IMR-90 (cell line): ENCODE data around the gene SNAP91. TPM values are rescaled to one million over a fixed set of nuclear protein-coding genes. Genes with fewer than 3 reads are reported as not detected.

ENCODE experiments used
- ATAC-seq: fragments of 200-7000 bp; cut with Tn5 transposase; 2 replicates; pipeline ENCODE4 v1.9.1; 2020; ENCODE audit warnings: low read depth, mild to moderate bottlenecking, moderate library complexity
- BruUV-seq: library from RNA; stranded (reverse); fragments of 400-500 nt; replicated peaks from 2 replicates; lab custom pipeline; 2021; lab: Mats Ljungman, UMichigan
- CTCF ChIA-PET: fragments of 300-600 bp; formaldehyde crosslinking; extraction: SDS; loops from one replicate; lab custom pipeline; 2021; ENCODE audit warnings: antibody characterized with exemption; lab: Yijun Ruan, JAX
- POLR2A ChIA-PET: fragments of 300-600 bp; sonication (Branson Sonifier 250); formaldehyde crosslinking; loops from one replicate; lab custom pipeline; 2022; ENCODE audit warnings: antibody characterized with exemption; ENCODE audit not compliant: unreplicated experiment; lab: Charles Lee
- DNase-seq: peaks from one replicate; pipeline ENCODE4 v3.0.0; 2013
- H2AFZ ChIP-seq: replicated peaks from 2 replicates; pipeline ENCODE3; 2013; ENCODE audit warnings: low read length, mild to moderate bottlenecking; ENCODE audit not compliant: poor library complexity
- H2AK5ac ChIP-seq: 2 replicates; pipeline ENCODE4 v1.6.1; 2013; ENCODE audit warnings: low read depth, low read length, inconsistent platforms
- H2AK9ac ChIP-seq: replicated peaks from 2 replicates; pipeline ENCODE3; 2013; ENCODE audit warnings: mild to moderate bottlenecking, low read depth, low read length, moderate library complexity; ENCODE audit not compliant: poor library complexity
- H2BK120ac ChIP-seq: 2 replicates; pipeline ENCODE4 v1.6.1; 2013; ENCODE audit warnings: low read depth, low read length, inconsistent platforms
- H2BK15ac ChIP-seq: 3 replicates; pipeline ENCODE4 v1.6.1; 2013; ENCODE audit warnings: low read depth, low read length, inconsistent platforms
- H2BK20ac ChIP-seq: 2 replicates; pipeline ENCODE4 v1.6.1; 2013; ENCODE audit warnings: low read depth, mild to moderate bottlenecking, inconsistent platforms, low read length, moderate library complexity
- H2BK5ac ChIP-seq: 2 replicates; pipeline ENCODE4 v1.6.1; 2013; ENCODE audit warnings: mild to moderate bottlenecking, low read depth, low read length, inconsistent platforms; ENCODE audit not compliant: poor library complexity, severe bottlenecking
- H3K14ac ChIP-seq: replicated peaks from 2 replicates; pipeline ENCODE4 v1.6.1; 2013; ENCODE audit warnings: low read depth, low read length, inconsistent platforms
- H3K18ac ChIP-seq: 2 replicates; pipeline ENCODE4 v1.6.1; 2013; ENCODE audit warnings: low read depth, low read length, control low read depth
- H3K23ac ChIP-seq: 2 replicates; pipeline ENCODE4 v1.6.1; 2013; ENCODE audit warnings: low read depth, low read length, inconsistent platforms
- H3K27ac ChIP-seq: 2 replicates; pipeline ENCODE4 v1.5.1; 2013; ENCODE audit warnings: mild to moderate bottlenecking, control low read depth, low read length; ENCODE audit not compliant: insufficient read depth
- H3K27me3 ChIP-seq: 2 replicates; pipeline ENCODE4 v1.6.1; 2013; ENCODE audit warnings: low read length; ENCODE audit not compliant: control insufficient read depth, insufficient read depth
- H3K36me3 ChIP-seq: 2 replicates; pipeline ENCODE4 v1.6.1; 2013; ENCODE audit warnings: low read length, mixed read lengths; ENCODE audit not compliant: control insufficient read depth, insufficient read depth
- H3K4ac ChIP-seq: 2 replicates; pipeline ENCODE4 v1.6.1; 2013; ENCODE audit warnings: low read depth, low read length, inconsistent platforms
- H3K4me1 ChIP-seq: 2 replicates; pipeline ENCODE4 v1.6.1; 2013; ENCODE audit warnings: low read length, mixed read lengths; ENCODE audit not compliant: control insufficient read depth, insufficient read depth
- H3K4me2 ChIP-seq: 2 replicates; pipeline ENCODE4 v1.6.1; 2013; ENCODE audit warnings: low read depth, mild to moderate bottlenecking, control low read depth, low read length, moderate library complexity
- H3K4me3 ChIP-seq: 2 replicates; pipeline ENCODE4 v1.5.1; 2013; ENCODE audit warnings: low read depth, mild to moderate bottlenecking, control low read depth, low read length, moderate library complexity; ENCODE audit not compliant: insufficient read depth
- H3K56ac ChIP-seq: 2 replicates; pipeline ENCODE4 v1.6.1; 2013; ENCODE audit warnings: low read length, inconsistent platforms; ENCODE audit not compliant: insufficient read depth; ENCODE audit errors: extremely low read depth
- H3K79me1 ChIP-seq, 2 experiments: 2 replicates each; pipeline ENCODE4 v1.6.1; 2013; ENCODE audit warnings: low read length in 2 of 2, inconsistent platforms in 1 of 2, low read depth in 1 of 2
- H3K9ac ChIP-seq: 2 replicates; pipeline ENCODE4 v1.6.1; 2013; ENCODE audit warnings: low read depth, low read length, control low read depth
- H3K9me1 ChIP-seq: 2 replicates; pipeline ENCODE4 v1.6.1; 2013; ENCODE audit warnings: low read length, inconsistent platforms; ENCODE audit not compliant: insufficient read depth
- H3K9me3 ChIP-seq: 2 replicates; pipeline ENCODE4 v1.6.1; 2013; ENCODE audit warnings: low read length; ENCODE audit not compliant: control insufficient read depth, insufficient read depth
- H4K20me1 ChIP-seq: 2 replicates; pipeline ENCODE4 v1.6.1; 2013; ENCODE audit warnings: low read length, inconsistent platforms; ENCODE audit not compliant: insufficient read depth
- H4K5ac ChIP-seq: 2 replicates; pipeline ENCODE4 v1.6.1; 2013; ENCODE audit warnings: mild to moderate bottlenecking, low read depth, low read length, control low read depth
- H4K8ac ChIP-seq, 2 experiments: 2 replicates each; pipeline ENCODE4 v1.6.1; 2013; ENCODE audit warnings: low read depth in 2 of 2, low read length in 2 of 2, control low read depth in 1 of 2, inconsistent platforms in 1 of 2
- H4K91ac ChIP-seq: 2 replicates; pipeline ENCODE4 v1.6.1; 2013; ENCODE audit warnings: low read depth, low read length, inconsistent platforms; ENCODE audit not compliant: insufficient read depth
- BHLHE40 ChIP-seq: fragments of 150-350 bp; IDR thresholded peaks from 2 replicates; pipeline ENCODE4 v1.6.1; 2016; ENCODE audit warnings: mild to moderate bottlenecking, low read depth, low read length
- CHD1 ChIP-seq: IDR thresholded peaks from 2 replicates; pipeline ENCODE4 v1.6.1; 2012; ENCODE audit warnings: low read depth, low read length, improper control_type of control experiment
- CTCF ChIP-seq: conservative IDR thresholded peaks from 2 replicates; pipeline ENCODE4 v1.5.1; 2012; ENCODE audit warnings: mild to moderate bottlenecking, low read depth, low read length, improper control_type of control experiment
- ELK1 ChIP-seq: fragments of 150-350 bp; IDR thresholded peaks from 2 replicates; pipeline ENCODE4 v1.6.1; 2016; ENCODE audit warnings: low read depth, mild to moderate bottlenecking, low read length, moderate library complexity, borderline replicate concordance
- FOS ChIP-seq: fragments of 150-350 bp; IDR thresholded peaks from 2 replicates; pipeline ENCODE4 v1.6.1; 2016; ENCODE audit warnings: low read depth, low read length
- MAFK ChIP-seq: IDR thresholded peaks from 2 replicates; pipeline ENCODE4 v1.6.1; 2012; ENCODE audit warnings: low read depth, low read length, improper control_type of control experiment
- MXI1 ChIP-seq: IDR thresholded peaks from 2 replicates; pipeline ENCODE4 v1.6.1; 2012; ENCODE audit warnings: low read depth, mild to moderate bottlenecking, low read length, moderate library complexity, borderline replicate concordance
- NFE2L2 ChIP-seq: fragments of 150-350 bp; IDR thresholded peaks from 2 replicates; pipeline ENCODE4 v1.6.1; 2016; ENCODE audit warnings: low read depth, mild to moderate bottlenecking, low read length
- POLR2A ChIP-seq: IDR thresholded peaks from 2 replicates; pipeline ENCODE4 v1.6.1; 2012; ENCODE audit warnings: mild to moderate bottlenecking, low read depth, low read length
- RAD21 ChIP-seq: IDR thresholded peaks from 2 replicates; pipeline ENCODE4 v1.6.1; 2012; ENCODE audit warnings: low read length, improper control_type of control experiment
- RCOR1 ChIP-seq: IDR thresholded peaks from 2 replicates; pipeline ENCODE4 v1.6.1; 2012; ENCODE audit warnings: mild to moderate bottlenecking, low read length, improper control_type of control experiment; ENCODE audit not compliant: insufficient replicate concordance
- RFX5 ChIP-seq: IDR thresholded peaks from 2 replicates; pipeline ENCODE4 v1.8.0; 2012; ENCODE audit warnings: low read depth, mild to moderate bottlenecking, low read length, moderate library complexity
- dilution Hi-C: fragments of 300-500 bp; cut with HindIII; formaldehyde crosslinking; loops from one replicate; pipeline ENCODE4 v1.14.3; 2018; ENCODE audit warnings: low sequenced_read_pairs; ENCODE audit not compliant: unreplicated experiment
- in situ Hi-C: fragments of 300-500 bp; cut with MboI; formaldehyde crosslinking; loops from 3 replicates; pipeline ENCODE4 v1.14.3; 2019; ENCODE audit warnings: low sequenced_read_pairs, inconsistent platforms, mixed read lengths
- intact Hi-C: fragments of 100-400 bp; cut with micrococcal nuclease; formaldehyde crosslinking; loops from 2 replicates; pipeline ENCODE4 v1.10.0; 2022
- polyA plus RNA-seq, 3 experiments: library from polyadenylated mRNA; depleted of rRNA; stranded (reverse); fragments of >200 nt; gene quantifications; 2 replicates each; pipeline ENCODE4 v1.2.3, GENCODE V29; 2012; ENCODE audit warnings: low replicate concordance in 1 of 3
- total RNA-seq: library from RNA; depleted of rRNA; stranded (reverse); fragments of >200 nt; gene quantifications from 2 replicates; pipeline ENCODE4 v1.2.3, GENCODE V29; 2012

SNAP91 gene
- total and polyA plus RNA-seq, 2 of the 4 experiments (the other 2 are of a cell fraction) = not detected

- TF ChIP-seq NFE2L2 (no peak), RFX5 (no peak), RCOR1 (no peak)
Measured at GRCh38 chr6:83708970-83709747, at the start of gene SNAP91 (continued).

- no peak for DNase-seq
- Histone ChIP-seq H2AK9ac (no peak overlapping the region), H3K18ac (no peak overlapping the region), H3K4me2 (no peak overlapping the region), H3K14ac (no peak overlapping the region), H3K4ac (no peak overlapping the region), H3K27me3 (no peaks in the 10 kb centered on the region), H4K20me1 (no peaks in the 10 kb centered on the region), H3K27ac (no peak overlapping the region), H2BK120ac (no peak overlapping the region), H2BK20ac (no peak overlapping the region), H4K8ac (no peak overlapping the region), H3K9ac (no peak overlapping the region), H3K36me3 (no peaks in the 10 kb centered on the region), H4K91ac (no peak overlapping the region), H2BK5ac (no peak overlapping the region), H2AK5ac (no peak overlapping the region), H3K4me3 (no peak overlapping the region), H3K9me3 (peaks cover 2% of the 10 kb centered on the region; the same call in 1 of the 2 replicates), H3K23ac (no peak overlapping the region), H3K79me1 (no peaks in the 10 kb centered on the region), H2AFZ (no peak overlapping the region), H4K5ac (no peak overlapping the region), H3K4me1 (no peaks in the 10 kb centered on the region), H2BK15ac (no peak overlapping the region), H3K56ac (no peak overlapping the region), H3K9me1 (no peaks in the 10 kb centered on the region)
- in situ Hi-C loops (no loop called here), intact Hi-C loops (no loop called here), dilution Hi-C loops (no loop called here)
- TF ChIP-seq CTCF (no peak), CHD1 (no peak), RCOR1 (no peak), ELK1 (no peak), FOS (no peak), MXI1 (no peak), POLR2A (no peak), RAD21 (no peak), MAFK (no peak), BHLHE40 (no peak)
- CTCF ChIA-PET = no interaction called here
- BruUV-seq = no TSS peak
- ATAC-seq = no peak
- POLR2A ChIA-PET = no interaction called here
Measured at GRCh38 chr6:83758533-83758932, 49.6 kb upstream of the SNAP91 start.
